Fibroblast of skin of right biceps (primary cell): Measurements from ENCODE around the gene SMARCA2.

Source experiments
- DNase-seq: peaks from one replicate; pipeline ENCODE4 v3.0.0-alpha.2; 2013

The SMARCA2 gene

DNA sequence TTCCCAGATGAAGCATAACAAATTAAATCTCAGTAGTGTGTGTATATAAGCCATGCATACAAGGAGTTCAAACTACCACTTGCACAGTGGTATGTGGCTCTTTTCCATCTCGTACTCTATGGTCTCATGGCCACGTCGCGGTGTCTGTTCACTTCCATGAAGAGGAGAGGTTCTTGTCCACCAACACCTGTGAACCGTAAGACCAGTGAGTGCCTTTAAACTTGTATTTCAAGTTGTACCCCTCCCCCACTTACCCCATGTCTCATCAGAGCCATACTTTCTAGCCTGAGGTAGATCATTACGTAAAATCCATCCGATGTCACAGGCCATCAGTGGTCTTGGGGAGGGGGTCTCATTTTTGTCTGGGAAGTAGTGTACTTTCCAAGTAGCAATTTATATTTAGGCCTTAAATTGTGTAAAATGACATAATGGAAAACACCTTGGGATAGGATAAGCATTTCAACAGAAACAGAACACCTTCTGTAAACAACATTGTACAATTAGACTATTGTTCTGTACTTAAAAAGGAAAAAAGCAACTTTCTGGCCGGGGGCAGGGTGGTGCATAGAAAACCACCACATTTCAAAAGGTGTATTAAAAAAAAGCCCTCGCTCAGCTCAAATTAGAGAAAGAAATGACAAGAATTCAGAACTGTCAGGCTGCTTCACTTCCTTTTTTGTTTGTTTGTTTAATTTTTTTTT, 163.0 kb downstream of the SMARCA2 start:
- no peak for DNase-seq

DNA sequence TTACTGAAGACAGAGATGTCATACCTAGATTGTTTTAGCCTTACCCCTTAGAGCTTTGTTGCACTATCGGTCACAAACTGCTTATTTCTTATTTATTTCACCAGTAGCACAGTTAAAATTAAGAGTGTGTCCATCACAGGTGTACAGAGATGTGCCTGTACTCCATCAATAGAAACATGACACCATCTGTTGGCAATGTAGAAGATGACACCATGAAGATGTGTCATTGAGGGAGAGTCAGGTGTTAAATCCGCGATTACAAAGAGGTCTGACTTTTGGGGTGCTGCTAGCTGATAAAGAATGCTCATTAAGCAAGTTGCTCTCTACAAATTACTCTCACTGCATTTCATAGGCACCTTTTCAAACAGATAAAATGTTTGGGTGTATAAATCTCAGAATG, 164.4 kb downstream of the SMARCA2 start:
- no peak for DNase-seq

DNA sequence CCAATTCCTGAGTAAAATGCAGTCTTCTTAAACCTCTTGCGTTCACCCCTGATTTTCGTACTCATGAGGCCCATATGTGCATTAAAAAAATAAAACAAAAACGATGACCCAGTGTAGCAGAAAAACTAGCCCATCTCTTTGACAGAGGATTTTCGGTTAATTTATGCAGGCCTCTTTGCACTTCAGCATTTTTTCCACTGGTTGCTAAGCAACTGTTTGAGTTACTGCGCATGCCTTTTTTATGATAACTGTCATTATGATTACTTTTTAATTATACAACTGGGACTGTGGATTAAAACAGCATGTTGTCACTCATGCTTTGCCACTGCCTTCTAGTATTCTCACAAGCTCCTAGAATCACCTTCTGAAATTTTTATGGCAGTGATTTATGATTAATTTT, 165.0 kb downstream of the SMARCA2 start:
- DNase-seq = peak; percentile 27

DNA sequence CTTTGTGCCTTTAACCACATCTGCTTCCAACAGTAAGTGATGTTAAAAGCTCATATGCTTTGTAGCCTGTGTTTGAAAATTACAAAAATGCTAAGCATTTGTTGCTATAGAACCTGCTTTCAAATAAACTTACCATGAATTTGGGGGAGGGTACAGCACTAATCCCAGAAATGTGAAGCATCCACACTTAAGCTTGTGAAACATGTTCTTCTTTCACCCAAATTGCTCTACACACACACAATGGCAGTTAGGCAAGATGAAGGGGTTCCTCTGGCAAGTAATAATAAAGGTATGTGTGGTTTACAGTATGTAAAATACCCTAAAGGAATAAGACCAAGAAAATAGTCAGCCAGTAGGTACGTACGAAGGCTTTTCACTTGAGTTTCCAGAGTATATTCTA, 165.6 kb downstream of the SMARCA2 start:
- peak; percentile 67 for DNase-seq

DNA sequence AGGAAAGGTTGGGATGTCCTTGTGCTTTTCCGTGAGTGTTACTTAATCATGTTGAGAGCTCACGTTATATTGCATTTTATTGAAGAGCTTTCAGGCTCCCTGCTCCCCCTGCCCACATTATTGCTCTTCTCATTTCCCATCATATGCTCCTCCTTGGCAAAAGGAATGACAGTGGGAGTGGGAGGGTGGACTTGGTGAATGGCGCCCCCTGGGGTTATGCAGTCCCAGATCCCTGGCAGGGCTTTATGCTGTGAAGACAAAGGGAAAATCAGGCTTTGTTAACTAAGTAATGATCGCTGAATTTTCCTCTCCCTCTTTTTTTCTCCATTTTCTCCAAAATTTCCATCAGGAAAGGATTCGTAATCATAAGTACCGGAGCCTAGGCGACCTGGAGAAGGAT, 166.6 kb downstream of the SMARCA2 start:
- DNase-seq = peak; percentile 34

DNA sequence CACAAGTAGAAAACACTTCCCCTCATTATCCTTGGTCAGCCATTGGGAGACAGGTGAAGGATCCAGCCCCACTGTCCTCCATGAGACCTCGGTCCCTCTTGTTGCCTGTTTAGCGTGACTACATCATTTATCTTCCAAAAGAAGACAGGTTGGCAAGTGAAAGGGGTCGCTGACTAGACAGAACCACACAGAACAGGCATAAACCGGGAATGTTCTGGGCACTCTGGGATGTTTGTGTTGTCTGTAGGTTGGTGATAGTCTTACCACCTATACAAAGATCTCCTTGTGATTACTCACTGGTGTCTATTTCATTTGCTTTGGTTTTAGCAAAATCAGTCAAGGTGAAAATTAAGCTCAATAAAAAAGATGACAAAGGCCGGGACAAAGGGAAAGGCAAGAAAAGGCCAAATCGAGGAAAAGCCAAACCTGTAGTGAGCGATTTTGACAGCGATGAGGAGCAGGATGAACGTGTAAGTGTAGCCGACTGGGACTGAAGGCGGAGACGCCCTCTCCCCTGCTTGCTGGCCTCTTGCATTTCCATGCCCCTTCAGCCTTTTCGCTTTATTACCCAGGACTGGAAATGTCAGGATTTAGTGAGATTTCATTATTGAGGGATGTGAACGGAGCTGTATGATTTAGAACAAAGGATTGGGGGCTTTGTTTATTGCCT, 175.9 kb downstream of the SMARCA2 start:
- DNase-seq = no peak

DNA sequence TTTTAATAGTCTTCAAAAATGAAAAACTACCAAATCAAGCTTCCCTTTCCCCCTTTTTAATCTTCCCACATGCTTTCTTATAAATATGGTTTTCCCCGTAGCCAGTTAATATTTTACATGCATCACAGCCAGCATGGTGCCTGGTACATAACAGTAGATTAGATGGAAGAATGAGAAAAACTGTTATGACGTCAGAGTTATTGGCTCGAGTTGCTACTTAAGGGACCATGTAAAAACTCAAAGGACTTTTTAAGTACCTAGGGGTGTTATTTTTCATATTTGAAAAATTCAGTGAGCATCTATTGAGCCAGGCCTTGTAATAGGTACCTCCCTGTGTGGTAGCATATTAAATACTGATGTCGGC, 176.4 kb downstream of the SMARCA2 start:
- no peak for DNase-seq

DNA sequence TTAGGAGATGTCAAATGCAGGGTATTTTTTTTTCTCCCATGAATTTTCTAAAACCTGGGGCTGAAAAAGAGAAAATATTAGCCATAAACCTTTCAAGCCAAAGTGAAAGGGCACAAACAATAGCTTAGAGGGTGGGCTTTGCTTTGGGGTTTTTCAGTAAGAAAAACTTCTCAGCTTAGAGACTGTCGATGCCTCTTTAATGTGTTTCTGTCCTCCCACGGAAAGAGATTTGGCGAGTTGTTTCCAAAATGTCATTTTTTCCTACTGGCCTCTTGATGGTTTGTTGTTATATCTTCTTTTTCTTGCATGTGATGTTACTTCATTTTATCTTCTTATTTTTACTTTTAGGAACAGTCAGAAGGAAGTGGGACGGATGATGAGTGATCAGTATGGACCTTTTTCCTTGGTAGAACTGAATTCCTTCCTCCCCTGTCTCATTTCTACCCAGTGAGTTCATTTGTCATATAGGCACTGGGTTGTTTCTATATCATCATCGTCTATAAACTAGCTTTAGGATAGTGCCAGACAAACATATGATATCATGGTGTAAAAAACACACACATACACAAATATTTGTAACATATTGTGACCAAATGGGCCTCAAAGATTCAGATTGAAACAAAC, 177.3 kb downstream of the SMARCA2 start:
- peak; percentile 35 for DNase-seq

DNA sequence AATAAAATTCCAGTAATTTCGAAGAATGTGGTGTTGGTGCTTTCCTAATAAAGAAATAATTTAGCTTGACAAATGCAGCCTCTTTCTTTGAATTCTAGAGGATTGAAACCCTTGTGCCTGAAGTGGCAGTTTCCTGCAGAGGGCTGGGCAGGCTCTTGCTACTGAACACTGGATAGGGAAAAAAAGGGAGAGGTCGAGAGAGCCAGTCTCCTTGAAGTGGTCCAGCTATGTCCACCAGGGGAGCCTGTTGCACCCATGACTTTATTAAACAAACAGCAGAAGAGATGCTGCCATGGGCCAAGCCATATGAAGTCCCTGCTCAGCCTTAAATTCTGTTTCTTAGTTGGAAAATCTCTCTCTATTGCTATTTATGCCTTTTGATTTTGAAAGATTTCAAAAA, 178.4 kb downstream of the SMARCA2 start:
- no peak for DNase-seq

DNA sequence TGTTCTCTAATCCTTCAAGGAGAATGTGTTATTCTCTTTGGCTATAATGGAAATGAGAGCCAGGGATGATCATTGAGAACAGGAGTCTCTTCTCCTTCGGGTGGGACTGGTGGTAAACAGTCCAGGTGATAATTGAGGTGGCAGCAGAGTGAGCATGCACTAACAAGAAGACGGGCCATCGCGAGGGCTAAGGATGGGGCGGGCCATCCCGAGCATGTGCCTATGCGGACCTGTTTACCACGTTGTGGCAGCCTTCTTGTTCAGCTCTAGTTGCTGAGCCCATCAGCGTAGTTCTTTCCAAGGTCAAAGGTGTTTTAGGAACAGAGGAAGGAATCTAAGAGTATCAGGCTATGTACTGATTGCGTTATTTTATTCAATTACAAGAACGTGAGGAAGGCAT, 180.1 kb downstream of the SMARCA2 start:
- DNase-seq = no peak

DNA sequence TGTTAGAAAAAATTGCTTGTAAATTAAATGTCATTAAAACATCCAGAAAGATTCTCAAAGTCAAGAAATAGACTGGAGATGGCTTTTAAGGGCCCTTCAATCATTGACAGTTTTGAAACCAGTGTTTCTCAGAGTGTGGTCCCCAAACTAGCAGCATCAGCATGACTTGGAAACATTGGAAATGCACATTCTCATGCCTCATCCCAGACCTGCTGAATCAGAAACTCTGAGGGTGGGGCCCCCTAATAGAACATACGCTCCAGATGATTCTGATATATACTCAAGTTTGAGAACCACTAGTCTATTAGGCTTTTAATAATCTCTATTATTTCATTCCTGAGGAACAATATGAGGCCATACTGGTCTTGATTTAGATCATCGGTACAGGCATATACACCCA, 181.6 kb downstream of the SMARCA2 start:
- no peak for DNase-seq

DNA sequence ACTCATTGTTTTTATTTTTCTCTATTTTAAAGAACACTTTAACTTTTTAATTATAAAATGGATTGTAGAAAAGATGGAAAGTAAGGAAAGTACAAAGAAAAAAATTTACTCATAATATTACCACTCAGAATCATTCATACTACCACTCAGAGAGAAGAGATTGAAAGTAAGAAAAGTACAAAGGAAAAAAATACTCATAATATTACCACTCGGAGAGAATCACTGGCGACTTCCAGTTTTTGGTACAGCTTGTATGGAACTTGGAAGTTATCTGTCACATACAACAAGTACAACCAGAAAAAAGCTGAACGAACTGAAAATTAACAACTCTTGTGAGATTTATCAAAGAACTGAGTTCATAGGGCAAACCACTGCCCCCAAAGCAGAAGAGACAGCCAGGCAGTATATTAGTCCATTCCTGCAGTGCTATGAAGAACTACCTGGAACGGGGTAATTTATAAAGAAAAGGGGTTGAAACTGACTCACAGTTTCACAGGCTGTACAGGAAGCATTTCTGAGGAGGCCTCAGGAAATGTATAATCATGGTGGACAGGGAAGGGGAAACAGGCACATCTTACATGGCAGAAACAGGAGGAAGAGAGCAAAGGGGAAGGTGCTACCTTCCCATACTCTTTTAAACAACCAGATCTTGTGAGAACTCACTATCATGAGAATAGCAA, 183.9 kb downstream of the SMARCA2 start:
- no peak for DNase-seq

DNA sequence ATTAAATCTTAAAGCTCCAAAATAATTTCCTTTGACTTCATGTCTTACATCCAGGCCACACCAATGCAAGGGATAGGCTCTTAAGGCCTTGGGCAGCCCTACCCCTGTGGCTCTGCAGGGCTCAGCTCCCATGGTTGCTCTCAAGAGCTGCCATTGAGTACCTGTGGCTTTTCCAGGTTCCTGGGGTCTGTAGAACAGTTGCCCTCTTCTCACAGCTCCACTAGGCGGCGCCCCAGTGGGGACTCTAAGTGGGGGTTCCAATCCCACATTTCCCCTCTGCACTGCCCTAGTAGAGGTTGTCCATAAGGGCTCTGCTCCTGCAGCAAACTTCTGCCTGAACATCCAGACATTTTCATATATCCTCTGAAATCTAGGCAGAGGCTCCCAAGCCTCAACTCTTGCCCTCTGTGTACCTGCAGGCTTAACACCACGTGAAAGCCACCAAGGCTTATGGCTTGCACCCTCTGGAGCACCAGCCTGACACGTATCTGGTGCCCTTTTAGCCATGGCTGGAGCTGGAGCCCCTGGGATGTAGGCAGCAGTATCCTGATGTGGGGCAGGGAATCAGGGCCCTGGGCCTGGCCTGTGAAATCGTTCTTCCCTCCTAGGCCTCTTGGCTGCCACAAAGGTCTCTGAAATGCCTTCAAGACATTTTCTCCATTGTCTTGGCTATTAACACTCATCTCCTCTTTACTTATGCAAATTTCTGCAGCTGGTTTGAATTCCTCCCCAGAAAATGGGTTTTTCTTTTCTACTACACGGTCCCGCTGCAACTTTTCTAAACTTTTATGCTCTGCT, 185.1 kb downstream of the SMARCA2 start:
- DNase-seq = no peak

DNA sequence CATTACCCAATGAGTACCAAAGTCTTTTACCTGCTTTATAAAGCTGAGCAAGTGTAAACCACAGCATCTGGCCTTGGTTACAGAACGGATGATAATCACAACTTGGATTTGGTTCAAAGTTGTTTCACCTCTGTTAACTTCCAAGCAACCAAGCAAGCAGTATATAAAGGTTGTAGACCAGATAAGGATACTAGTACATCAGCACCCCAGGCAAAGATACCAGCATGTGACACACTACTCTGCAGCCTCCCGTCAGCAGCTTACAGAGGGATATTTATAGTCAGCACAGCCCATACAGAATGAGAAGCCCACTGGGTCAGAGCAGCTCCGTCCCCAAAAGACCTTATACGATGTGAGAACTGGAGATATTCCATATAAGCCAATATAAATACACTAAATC, 193.3 kb downstream of the SMARCA2 start:
- no peak for DNase-seq

DNA sequence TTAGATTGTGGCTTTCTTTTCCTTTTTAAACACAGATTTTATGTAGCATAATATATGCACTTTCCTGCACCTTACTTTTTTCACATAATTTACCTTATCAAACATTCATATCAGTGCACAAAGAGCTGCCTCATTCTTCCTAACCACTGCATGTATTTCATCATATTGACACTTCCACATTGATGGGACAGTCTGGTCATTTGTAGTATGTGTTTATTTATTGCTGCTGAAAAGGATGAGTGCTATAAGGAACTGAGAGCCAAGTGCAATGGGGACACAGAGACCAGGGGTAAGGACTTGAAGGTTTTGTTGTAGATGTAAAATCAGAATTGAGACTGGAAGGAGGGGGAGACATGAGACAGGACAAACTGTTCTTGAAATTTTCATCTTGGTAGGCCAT, 193.8 kb downstream of the SMARCA2 start:
- no peak for DNase-seq

DNA sequence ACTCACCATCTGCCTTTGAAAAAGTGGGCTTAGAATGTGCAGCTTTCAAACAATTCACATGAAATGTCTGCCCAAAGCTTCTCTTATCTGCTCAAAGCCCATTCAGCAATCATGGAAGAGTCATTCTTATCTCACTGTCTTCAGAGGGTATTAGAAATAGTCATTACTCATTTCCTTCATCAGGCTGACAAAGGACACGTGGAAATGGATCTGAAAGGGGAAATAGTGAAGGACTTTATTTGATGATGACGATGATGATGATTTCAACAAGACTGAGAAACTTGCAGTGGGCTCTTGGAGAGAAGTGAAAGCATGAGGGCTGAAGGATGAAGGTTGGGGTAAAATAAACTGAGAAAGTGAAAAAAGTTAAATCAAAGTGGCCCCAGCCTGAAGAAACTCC, 194.3 kb downstream of the SMARCA2 start:
- no peak for DNase-seq

DNA sequence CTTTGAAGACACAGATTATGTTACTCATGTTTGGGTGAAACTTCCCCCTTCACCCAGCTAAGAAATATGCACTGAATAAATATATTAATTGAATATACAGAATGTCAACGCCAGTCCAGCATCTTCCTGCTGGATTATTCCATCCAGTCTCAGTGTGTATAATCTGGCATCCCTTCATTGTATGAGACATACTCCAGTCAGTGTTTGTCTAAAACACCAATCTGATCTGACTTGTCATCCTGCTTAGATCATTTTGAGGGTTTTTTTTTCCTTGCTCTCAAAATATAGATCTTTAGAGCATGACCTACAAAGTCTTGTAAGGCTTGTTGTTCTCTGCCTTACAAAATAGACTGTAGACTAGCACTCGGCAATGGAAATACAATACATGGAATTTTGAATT, 195.1 kb downstream of the SMARCA2 start:
- peak; percentile 48 for DNase-seq

DNA sequence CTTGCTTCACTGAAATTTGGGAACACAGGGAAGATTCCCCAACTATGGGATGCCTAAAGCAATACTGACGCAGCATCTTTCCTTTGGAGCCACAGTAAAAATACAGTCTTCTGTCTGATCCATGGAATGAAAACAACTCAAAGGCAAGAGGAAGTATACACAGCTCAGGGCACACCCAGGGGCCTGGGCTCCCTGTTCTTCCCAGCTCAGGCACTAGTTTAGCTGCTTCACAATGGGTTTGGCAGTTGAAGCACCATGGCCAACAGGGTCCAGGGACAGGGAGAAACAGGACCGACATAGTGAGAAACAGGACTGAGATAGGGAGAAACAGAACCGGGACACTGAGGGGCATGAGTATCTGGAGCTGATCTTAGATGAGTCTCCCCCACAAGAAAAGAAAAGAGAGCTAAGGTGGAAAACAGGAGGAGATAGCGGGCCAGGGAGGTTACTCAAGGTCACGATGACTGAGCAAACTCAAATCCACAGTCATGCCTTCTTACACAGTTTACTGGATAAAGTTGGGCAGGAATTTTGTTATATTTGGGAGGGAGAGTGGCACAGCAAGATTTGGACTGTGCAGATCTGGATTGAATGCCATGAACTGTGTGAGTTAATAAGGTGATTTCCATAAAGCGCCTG, 198.8 kb downstream of the SMARCA2 start:
- DNase-seq = no peak

DNA sequence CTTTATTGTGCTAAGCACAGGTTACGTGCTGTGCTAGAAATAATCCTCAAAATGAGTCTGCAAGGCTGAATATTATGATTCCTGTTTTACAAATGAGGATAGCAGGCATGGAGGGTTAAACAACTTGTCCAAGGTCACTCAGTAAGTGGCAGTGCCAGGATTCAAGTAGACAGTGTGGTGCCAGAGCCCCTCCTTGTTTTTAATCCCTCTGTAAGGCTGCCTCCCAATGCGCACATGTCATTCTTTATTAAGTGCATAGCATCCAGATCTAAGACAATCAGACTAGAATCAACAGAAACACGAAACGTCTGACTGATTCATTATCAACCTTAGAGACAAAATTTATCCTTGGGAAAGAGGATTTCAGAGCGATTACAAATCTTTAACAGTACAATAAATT, 199.6 kb downstream of the SMARCA2 start:
- DNase-seq = no peak

DNA sequence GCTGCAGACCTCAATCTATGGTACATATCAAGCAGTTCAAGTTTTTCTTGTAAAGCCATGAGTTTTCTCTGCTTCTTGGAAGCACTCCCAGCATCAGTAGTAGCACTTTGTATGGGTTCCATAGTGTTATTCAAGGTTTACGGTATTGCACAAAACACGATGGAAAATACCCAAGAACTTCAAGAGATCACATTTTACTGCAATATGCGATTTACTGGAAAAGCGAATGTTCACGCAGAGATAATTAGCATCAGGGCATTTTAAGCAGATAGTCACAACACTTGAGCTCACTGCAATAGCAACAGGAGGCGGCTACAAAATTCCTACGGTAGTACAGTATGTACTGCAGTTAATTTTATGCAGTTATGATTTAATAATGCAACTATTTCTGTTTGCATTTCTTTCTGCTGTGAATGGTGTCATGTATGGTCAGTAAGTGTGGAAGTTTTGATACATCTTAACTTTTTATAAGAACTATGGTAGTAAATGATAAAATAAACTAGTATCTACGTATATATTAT, 200.8 kb downstream of the SMARCA2 start:
- DNase-seq = no peak

DNA sequence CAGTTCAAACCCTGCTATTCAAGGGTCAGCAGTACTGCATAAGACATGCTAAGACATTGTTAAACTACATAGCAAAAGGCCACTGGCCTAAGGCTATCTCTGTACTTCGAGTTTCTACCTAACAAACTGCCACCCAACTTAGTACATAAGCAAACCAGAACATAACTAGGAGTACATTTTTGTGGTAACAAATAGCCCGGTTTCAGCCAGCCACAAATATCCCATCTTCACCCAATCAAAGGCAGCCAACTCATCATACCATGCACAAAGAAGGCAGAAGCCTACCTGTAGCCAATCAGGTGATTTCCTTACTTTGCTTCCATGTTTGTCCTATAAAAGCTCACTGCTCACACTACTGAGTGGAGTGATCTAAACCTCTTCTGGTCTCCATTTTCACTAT, 201.4 kb downstream of the SMARCA2 start:
- peak; percentile 28 for DNase-seq

DNA sequence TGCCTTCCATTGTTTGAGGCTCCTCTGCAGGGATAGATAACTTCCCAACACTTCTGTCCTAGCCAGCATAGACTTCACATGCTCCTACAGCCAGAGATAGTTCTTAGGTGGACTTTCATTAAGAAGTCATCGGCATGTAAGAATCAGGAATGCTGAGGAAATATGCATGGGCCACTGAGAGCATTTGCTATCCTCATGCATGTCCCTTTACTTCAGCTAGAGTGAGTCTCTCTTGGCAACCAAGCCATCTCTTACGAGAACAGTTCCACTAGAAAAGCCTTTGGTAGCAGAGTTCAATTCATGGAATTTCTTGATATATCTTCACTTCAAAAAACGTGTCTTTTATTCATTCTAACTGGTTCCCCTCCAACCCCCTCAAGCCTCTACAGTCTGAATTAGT, 202.4 kb downstream of the SMARCA2 start:
- DNase-seq = no peak
